ENCODE data around the gene SNAI3.

SNAI3 gene

GRCh38 chr16:88700636-88701482 lies 14.6 kb upstream of the SNAI3 start:
- TF ChIP-seq CTCF (IDR thresholded peaks at IDR 0.05): no peak

GRCh38 chr16:88700322-88700635 lies 14.0 kb upstream of the SNAI3 start:
- no peak for TF ChIP-seq CTCF (IDR thresholded peaks at IDR 0.05)

GRCh38 chr16:88699180-88699579 lies 12.9 kb upstream of the SNAI3 start:
- no peak for TF ChIP-seq CTCF (IDR thresholded peaks at IDR 0.05)

GRCh38 chr16:88698646-88699045 lies 12.3 kb upstream of the SNAI3 start:
- no peak for TF ChIP-seq CTCF (IDR thresholded peaks at IDR 0.05)

- TF ChIP-seq CTCF (IDR thresholded peaks at IDR 0.05): peak; percentile 44
Observed at GRCh38 chr16:88697831-88698615, 11.7 kb upstream of the SNAI3 start.

GRCh38 chr16:88697116-88697830 lies 11.0 kb upstream of the SNAI3 start:
- TF ChIP-seq CTCF (IDR thresholded peaks at IDR 0.05): no peak

- TF ChIP-seq CTCF (IDR thresholded peaks at IDR 0.05): no peak
Observed at GRCh38 chr16:88696441-88696840, 10.1 kb upstream of the SNAI3 start.

Measured in LNCAP (cell line).